ENCODE measurements around the gene ZBED4.
"Not testable (repeated sequence)": the region's sequence is repeated elsewhere in the genome, so short reads cannot be mapped to it uniquely, and the experiment has no call there.

ZBED4 gene

GRCh38 chr22:49850021-49850911, 3.4 kb upstream of the ZBED4 start:
- Histone ChIP-seq H3K9ac (ENCODE audit: low read length) (no peak overlapping the region), H3K27me3 (ENCODE audit: control insufficient read depth, insufficient read depth, low read length) (peaks cover 46% of the 10 kb centered on the region), H3K9me3 (ENCODE audit: control insufficient read depth, low read length) (no peaks in the 10 kb centered on the region), H3K36me3 (ENCODE audit: control insufficient read depth, insufficient read depth, low read length) (no peaks in the 10 kb centered on the region), H3K4me3 (ENCODE audit: low read length) (no peak overlapping the region), H3K4me1 (ENCODE audit: control insufficient read depth, insufficient read depth, low read length) (peaks cover 7% of the 10 kb centered on the region)

GRCh38 chr22:49850959-49851802, 2.5 kb upstream of the ZBED4 start:
- Histone ChIP-seq H3K4me1 (ENCODE audit: control insufficient read depth, insufficient read depth, low read length) (peaks cover 16% of the 10 kb centered on the region), H3K4me3 (ENCODE audit: low read length) (no peak overlapping the region), H3K9me3 (ENCODE audit: control insufficient read depth, low read length) (no peaks in the 10 kb centered on the region), H3K9ac (ENCODE audit: low read length) (no peak overlapping the region), H3K36me3 (ENCODE audit: control insufficient read depth, insufficient read depth, low read length) (no peaks in the 10 kb centered on the region), H3K27me3 (ENCODE audit: control insufficient read depth, insufficient read depth, low read length) (peaks cover 40% of the 10 kb centered on the region)

- Histone ChIP-seq H3K27me3 (ENCODE audit: control insufficient read depth, insufficient read depth, low read length) (peaks cover 31% of the 10 kb centered on the region), H3K9ac (ENCODE audit: low read length) (peak overlapping the region; percentile 87), H3K4me1 (ENCODE audit: control insufficient read depth, insufficient read depth, low read length) (peaks cover 24% of the 10 kb centered on the region), H3K4me3 (ENCODE audit: low read length) (peak overlapping the region; percentile 55)
- H3K9me3 ChIP-seq (ENCODE audit: control insufficient read depth, low read length); H3K36me3 ChIP-seq (ENCODE audit: control insufficient read depth, insufficient read depth, low read length): not testable (repeated sequence)
Measured at GRCh38 chr22:49852568-49852897, 1.1 kb upstream of the ZBED4 start.

GRCh38 chr22:49853981-49854831, 562 bp downstream of the ZBED4 start:
- Histone ChIP-seq H3K27me3 (ENCODE audit: control insufficient read depth, insufficient read depth, low read length) (peaks cover 14% of the 10 kb centered on the region), H3K9ac (ENCODE audit: low read length) (peak overlapping the region; percentile 72), H3K36me3 (ENCODE audit: control insufficient read depth, insufficient read depth, low read length) (no peaks in the 10 kb centered on the region), H3K9me3 (ENCODE audit: control insufficient read depth, low read length) (no peaks in the 10 kb centered on the region), H3K4me3 (ENCODE audit: low read length) (peak overlapping the region; percentile 45), H3K4me1 (ENCODE audit: control insufficient read depth, insufficient read depth, low read length) (peaks cover 24% of the 10 kb centered on the region)

GRCh38 chr22:49855251-49855911, 1.7 kb downstream of the ZBED4 start:
- Histone ChIP-seq H3K36me3 (ENCODE audit: control insufficient read depth, insufficient read depth, low read length) (no peaks in the 10 kb centered on the region), H3K9ac (ENCODE audit: low read length) (peak overlapping the region; percentile 6), H3K27me3 (ENCODE audit: control insufficient read depth, insufficient read depth, low read length) (peaks cover 2% of the 10 kb centered on the region), H3K4me3 (ENCODE audit: low read length) (peak overlapping the region; percentile 7), H3K4me1 (ENCODE audit: control insufficient read depth, insufficient read depth, low read length) (peaks cover 19% of the 10 kb centered on the region), H3K9me3 (ENCODE audit: control insufficient read depth, low read length) (no peaks in the 10 kb centered on the region)

- Histone ChIP-seq H3K9ac (ENCODE audit: low read length) (peak overlapping the region; percentile 6), H3K9me3 (ENCODE audit: control insufficient read depth, low read length) (no peaks in the 10 kb centered on the region), H3K4me3 (ENCODE audit: low read length) (no peak overlapping the region), H3K36me3 (ENCODE audit: control insufficient read depth, insufficient read depth, low read length) (no peaks in the 10 kb centered on the region), H3K27me3 (ENCODE audit: control insufficient read depth, insufficient read depth, low read length) (no peaks in the 10 kb centered on the region), H3K4me1 (ENCODE audit: control insufficient read depth, insufficient read depth, low read length) (peaks cover 19% of the 10 kb centered on the region)
Measured at GRCh38 chr22:49856343-49856742, 2.7 kb downstream of the ZBED4 start.

DNA sequence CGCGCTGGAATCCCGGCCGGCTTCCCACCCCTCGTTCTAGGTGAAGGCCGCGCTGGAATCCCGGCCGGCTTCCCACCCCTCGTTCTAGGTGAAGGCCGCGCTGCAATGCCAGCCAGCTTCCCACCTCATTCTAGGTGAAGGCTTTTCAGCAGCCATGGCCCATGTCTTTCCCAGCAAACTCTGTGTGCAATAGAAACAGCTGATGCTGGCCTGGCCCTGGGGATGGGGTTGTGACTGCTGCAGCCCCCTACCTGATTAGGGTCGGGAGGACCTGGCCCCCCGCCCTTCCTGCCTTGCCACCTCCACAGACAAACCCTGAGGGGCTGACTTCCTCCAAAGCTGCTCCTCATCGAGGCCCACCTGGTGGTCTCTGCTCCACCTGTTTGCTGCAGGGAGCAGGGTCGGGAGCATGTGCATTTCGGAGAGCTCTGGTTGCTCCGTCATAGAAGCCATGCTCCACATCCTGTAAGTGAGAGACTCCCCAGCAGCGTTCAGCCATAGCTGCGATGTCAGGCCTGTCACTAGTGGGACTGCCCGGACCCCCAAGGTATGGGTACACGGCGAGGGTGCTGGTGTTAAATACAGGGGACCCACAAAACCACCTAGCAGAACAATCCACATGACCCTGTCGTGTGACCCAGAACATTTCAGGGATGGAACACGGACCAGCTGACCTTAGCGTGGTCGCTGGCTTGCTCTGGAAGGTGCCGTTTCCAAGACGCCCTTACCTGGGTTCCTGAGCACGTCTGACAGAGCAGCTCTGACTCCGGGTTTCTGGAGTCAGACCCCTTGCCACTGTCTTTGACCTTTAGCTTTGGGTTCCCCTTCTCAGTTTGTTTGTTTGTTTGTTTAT, 3.3 kb downstream of the ZBED4 start:
- no peaks in the 10 kb centered on the region for H3K9me3 ChIP-seq (ENCODE audit: control insufficient read depth, low read length)

GRCh38 chr22:49858827-49859226, 5.2 kb downstream of the ZBED4 start:
- no peaks in the 10 kb centered on the region for H3K9me3 ChIP-seq (ENCODE audit: control insufficient read depth, low read length)
- no peak overlapping the region for H3K4me3 ChIP-seq (ENCODE audit: low read length)
- no peak overlapping the region for H3K9ac ChIP-seq (ENCODE audit: low read length)
- no peaks in the 10 kb centered on the region for H3K36me3 ChIP-seq (ENCODE audit: control insufficient read depth, insufficient read depth, low read length)
- no peaks in the 10 kb centered on the region for H3K27me3 ChIP-seq (ENCODE audit: control insufficient read depth, insufficient read depth, low read length)
- peaks cover 26% of the 10 kb centered on the region for H3K4me1 ChIP-seq (ENCODE audit: control insufficient read depth, insufficient read depth, low read length)

More for the DNA sequence above, 3.3 kb downstream of the ZBED4 start:
- Histone ChIP-seq H3K27me3 (ENCODE audit: control insufficient read depth, insufficient read depth, low read length) (no peaks in the 10 kb centered on the region), H3K4me3 (ENCODE audit: low read length) (no peak overlapping the region), H3K4me1 (ENCODE audit: control insufficient read depth, insufficient read depth, low read length) (peaks cover 21% of the 10 kb centered on the region), H3K36me3 (ENCODE audit: control insufficient read depth, insufficient read depth, low read length) (no peaks in the 10 kb centered on the region), H3K9ac (ENCODE audit: low read length) (no peak overlapping the region)

- H3K4me1 ChIP-seq (ENCODE audit: control insufficient read depth, insufficient read depth, low read length) = peaks cover 13% of the 10 kb centered on the region
- H3K36me3 ChIP-seq (ENCODE audit: control insufficient read depth, insufficient read depth, low read length) = no peaks in the 10 kb centered on the region
- no peaks in the 10 kb centered on the region for H3K9me3 ChIP-seq (ENCODE audit: control insufficient read depth, low read length)
- H3K9ac ChIP-seq (ENCODE audit: low read length) = no peak overlapping the region
- no peak overlapping the region for H3K4me3 ChIP-seq (ENCODE audit: low read length)
- H3K27me3 ChIP-seq (ENCODE audit: control insufficient read depth, insufficient read depth, low read length) = no peaks in the 10 kb centered on the region
Measured at GRCh38 chr22:49861642-49862495, 8.2 kb downstream of the ZBED4 start.

- H3K36me3 ChIP-seq (ENCODE audit: control insufficient read depth, insufficient read depth, low read length) = no peaks in the 10 kb centered on the region
- no peaks in the 10 kb centered on the region for H3K27me3 ChIP-seq (ENCODE audit: control insufficient read depth, insufficient read depth, low read length)
- H3K4me3 ChIP-seq (ENCODE audit: low read length) = no peak overlapping the region
- no peak overlapping the region for H3K9ac ChIP-seq (ENCODE audit: low read length)
- peaks cover 8% of the 10 kb centered on the region for H3K4me1 ChIP-seq (ENCODE audit: control insufficient read depth, insufficient read depth, low read length)
- H3K9me3 ChIP-seq (ENCODE audit: control insufficient read depth, low read length) = no peaks in the 10 kb centered on the region
Measured at GRCh38 chr22:49862496-49862776, 8.8 kb downstream of the ZBED4 start.

Data from mucosa of stomach (tissue), 1 donor.